HG03139 (cell line): Measurements from ENCODE around the gene NDUFS6.

ENCODE experiments used
- ATAC-seq: cut with Tn5 transposase; IDR thresholded peaks from one replicate; pipeline ENCODE4 v1.9.1; 2021; ENCODE audit not compliant: unreplicated experiment

Gene NDUFS6

DNA sequence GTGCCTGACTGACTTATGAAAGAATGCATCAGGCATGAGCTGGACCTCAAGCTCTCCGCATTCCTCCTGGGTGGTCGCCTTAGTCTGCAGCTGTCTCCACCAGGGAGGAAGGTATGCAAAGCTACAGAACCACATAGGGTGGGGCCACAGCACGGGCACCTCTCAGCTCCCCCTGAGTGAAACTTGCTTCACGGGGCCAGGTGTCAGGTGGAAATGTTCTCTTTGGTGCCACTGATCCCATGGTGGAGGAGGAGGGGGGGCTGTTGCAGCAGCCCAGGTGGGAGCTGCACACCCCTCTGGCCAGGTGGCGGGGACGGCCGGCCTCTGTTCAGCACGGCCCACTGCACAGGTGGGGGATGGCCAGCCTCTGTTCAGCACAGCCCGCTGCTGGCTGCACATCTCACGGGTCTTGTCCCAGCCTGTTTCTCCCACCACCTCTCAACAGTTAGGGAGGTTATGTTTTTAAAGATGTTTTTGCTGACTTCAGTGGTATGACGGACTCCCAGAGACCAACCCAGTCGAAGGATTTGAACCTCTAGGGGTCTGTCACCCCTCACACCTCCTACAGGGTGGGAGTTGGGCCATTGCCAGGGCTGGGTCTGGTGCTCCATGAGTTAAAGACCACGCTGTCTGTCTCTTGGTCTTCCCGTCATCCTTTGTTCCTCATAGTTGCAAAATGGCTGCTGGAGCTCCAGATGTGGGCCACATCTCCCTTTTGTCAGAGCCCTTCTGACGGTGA, 35.9 kb upstream of the NDUFS6 start:
- no peak for ATAC-seq

DNA sequence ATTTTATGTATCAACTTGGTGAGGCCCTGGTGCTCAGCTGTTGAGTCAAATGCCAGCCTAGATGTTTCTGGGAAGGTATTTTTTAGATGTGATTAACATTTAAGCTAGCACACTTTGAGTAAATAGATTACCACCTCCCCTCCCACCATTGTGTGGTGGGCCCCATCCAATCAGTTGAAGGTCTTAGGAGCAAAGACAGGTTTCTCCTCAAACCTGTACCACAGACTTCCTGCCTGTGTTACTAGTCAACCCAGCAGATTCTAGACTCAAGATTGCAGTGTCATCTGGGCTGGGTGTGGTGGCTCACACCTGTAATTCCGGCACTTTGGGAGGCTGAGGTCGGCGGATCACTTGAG, 35.3 kb upstream of the NDUFS6 start:
- ATAC-seq, result no peak

DNA sequence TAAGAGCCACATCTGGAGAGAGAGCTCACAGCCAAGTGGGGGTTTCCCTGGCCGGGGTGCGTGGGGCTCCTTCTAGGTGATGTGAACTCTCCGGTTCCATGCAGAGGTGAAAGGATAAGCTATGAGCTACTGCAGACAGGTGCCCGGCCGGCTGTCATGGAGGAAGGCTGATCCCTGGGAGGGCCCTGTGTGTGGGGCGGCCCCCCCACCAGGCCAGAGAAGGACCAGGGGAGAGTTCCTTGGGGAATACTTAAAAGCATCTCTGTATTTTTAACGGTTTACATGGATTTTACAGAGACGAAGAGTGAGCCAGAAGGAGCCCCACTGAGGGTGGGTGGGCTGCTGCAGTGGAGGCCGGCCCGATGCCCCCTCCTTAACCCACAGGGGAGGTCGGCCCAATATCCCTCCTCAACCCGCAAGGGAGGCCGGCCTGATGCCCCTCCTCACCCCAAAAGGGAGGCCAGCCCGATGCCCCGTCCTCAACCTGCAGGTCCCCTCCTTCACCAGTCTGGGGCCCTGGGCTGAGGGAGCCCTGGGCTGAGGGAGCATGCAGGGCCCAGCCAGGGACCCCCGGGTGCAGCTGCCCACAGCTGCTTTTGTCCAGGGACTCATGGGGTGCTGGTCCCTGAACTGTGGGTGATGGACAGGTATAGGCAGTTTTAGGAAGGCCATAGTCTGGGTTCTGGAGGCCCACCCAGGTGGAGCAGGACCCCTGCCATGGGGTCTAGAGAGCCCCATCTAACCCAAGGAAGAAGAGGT, 33.5 kb upstream of the NDUFS6 start:
- no peak for ATAC-seq

DNA sequence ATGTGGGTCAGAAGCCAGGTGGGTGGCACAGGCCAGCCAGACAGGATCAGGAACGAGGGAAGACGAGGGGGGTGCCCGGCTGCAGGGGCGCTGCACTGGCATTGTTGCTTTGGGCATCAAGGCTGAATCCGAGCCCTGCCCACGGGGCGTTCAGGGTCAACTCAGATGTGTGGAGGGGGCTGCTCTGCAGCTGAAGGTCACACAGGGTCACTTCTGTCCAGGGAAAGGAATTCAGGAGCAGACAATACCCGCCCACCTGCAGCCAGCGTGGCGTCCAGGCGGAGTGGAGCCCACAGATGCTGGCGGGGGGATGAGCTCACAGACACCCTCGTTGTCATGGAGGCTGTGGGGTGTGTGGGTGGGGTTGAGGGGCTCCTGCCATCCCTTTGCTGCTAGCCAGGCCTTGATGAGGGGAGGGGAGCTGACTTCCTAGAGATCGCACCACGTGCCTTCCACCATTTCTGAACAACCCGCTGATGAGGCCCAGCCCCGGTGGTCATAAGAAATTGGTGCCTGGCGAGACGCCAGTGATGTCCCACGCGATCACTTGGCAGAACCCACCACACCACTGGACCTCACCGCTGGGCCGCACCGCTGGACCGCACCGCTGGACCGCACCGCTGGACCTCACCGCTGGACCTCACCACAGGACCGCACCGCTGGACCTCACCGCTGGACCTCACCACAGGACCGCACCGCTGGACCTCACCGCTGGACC, 32.8 kb upstream of the NDUFS6 start:
- ATAC-seq, result no peak

DNA sequence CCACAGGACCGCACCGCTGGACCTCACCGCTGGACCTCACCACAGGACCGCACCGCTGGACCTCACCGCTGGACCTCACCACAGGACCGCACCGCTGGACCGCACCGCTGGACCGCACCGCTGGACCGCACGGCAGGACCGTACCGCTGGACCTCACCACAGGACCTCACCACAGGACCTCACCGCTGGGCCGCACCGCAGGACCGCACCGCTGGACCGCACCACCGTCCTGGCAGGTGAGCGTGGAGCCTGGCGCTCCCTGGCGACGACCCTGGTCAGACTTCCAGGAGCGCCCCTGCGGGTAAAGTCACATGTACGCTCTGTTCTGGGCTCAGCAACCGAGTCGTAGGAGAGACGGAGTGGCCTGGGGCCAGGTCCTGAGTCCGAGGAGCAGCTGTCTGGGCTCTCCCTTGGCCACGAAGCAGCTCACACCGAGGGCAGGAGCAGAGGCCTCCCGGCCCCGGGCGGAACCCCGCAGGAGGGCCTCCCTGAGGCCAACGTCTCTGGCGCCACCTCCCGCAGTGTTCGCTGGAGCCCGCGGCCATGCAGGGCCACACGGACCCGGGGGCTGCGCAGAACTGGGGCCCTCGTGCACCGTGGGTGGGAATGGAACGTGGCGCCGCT, 32.1 kb upstream of the NDUFS6 start:
- ATAC-seq, result no peak

DNA sequence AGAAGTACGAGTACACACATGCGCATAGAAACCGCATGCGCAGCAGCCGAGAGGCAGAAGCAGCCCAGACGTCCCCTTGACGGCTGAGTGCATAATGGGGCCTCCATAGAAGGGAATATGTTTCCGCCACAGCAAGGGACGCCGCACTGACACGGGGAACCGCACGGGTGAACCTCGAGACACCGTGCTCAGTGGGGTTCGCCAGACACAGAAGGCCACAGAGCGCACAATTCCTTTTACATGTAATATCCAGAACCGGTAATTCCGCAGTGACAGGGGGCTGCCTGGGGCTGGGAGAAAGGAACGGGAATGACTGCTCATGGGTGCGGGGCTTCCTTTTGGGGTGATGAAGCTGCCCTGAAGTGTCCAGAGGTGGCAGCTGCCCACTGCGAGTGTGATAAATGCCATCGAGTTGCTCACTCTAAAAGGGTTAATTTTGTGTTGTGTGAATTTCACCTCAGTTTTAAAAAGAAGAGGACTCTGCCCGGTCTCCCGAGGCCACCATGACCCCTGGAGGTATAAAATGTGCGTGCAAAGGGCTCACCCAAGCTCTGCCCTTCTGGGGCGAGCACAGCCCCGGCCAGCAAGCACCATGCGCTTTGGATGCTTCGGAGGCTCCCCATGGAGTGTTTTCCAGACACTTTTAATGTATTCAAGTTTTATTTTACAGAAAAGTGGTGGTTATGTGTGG, 31.3 kb upstream of the NDUFS6 start:
- no peak for ATAC-seq

DNA sequence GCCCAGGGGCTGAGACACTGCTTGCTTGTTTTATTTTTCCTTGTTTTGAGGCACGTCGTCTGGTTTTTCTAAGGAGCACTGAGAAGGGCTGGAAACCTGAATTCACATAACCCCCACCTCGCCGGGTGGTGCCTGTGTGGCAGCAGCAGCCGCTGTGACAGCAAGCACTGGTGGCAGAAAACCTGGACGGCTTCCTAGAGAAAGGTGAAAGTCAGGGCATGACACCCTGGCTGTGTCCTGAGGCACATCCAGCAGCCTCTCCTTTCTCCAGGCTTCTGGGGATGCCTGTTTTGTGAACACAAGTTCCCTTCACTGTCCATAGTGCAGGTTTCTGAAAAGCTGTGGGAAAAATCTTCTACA, 30.8 kb upstream of the NDUFS6 start:
- no peak for ATAC-seq

DNA sequence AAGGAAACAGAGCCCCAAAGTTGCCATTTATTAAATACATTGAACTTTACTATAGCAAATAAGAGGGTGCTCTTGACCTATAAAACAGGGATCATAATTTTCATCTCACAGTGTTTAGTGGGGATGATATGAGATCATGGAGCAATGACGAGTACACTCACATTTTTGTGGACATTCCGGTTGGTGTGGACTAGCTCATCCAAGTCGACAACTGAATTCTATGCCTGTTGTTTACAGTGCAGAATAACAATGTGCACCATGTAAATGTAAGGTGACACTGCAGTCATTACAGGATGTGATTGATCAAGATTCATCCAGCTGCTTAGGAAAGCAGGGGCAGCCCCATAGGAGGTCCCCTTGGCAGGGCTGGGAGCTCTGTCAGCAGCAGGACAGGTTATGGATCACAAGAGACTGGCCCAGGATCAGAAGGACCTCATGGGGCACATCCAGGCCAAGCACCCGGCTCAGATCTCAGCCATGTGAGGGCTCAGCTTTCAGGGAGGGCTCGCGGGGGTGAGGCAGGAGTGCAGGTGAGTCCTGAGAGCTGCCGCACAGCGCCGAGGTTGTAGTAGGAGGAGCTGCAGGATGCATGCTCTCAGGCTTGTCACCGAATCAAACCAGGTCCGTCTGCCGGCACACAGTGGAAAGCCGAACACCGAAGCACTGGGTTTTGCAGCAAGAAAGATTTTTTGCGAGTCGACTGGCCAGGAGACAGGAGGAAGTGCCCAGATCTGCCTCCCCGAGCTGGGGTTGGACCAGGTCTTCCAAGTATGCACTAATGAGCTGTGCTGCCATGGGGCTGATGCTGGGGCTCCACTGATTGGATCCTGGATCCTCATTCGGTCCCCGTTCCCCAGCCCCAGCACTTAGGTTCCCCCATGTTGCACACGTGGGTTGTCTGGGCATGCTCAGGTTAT, 29.8 kb upstream of the NDUFS6 start:
- no peak for ATAC-seq

DNA sequence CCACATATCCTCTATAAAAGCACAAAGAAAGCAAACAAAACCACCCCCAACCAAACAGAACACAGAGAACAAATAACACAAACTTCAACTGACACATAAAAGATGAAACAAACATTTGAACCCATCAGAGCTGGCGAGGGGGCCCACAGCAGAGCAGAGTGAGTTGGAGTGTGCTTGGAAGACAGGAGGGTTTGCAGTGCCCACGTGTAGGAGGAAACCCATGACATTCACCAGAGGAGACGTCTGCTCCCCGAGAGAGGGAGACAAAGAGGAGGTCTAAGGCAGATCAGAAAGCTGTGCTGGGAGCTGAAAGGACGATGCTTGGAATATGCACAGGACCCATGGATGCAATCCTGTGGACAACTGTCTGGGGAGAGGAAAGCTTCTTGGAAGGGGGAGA, 28.6 kb upstream of the NDUFS6 start:
- no peak for ATAC-seq

DNA sequence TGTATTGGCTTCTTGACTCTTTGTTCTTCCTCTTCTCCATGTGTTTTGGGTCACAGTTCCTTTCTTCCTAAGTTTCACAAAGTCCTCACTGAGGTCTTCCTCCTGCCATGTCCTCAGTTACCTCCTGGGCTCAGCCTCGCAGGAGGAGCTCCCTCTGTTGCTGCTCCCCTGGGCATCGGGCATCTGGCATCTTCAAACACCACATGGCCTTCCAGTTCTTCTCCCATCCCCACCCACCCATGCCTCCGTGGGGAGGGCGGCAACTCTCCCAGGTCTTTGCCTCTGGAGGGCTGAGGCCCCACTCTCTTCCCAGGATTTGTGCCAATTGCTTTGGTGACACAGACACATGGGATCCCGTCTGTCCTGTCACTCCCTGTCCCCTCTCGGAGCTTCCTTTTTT, 24.4 kb upstream of the NDUFS6 start:
- ATAC-seq, result no peak

DNA sequence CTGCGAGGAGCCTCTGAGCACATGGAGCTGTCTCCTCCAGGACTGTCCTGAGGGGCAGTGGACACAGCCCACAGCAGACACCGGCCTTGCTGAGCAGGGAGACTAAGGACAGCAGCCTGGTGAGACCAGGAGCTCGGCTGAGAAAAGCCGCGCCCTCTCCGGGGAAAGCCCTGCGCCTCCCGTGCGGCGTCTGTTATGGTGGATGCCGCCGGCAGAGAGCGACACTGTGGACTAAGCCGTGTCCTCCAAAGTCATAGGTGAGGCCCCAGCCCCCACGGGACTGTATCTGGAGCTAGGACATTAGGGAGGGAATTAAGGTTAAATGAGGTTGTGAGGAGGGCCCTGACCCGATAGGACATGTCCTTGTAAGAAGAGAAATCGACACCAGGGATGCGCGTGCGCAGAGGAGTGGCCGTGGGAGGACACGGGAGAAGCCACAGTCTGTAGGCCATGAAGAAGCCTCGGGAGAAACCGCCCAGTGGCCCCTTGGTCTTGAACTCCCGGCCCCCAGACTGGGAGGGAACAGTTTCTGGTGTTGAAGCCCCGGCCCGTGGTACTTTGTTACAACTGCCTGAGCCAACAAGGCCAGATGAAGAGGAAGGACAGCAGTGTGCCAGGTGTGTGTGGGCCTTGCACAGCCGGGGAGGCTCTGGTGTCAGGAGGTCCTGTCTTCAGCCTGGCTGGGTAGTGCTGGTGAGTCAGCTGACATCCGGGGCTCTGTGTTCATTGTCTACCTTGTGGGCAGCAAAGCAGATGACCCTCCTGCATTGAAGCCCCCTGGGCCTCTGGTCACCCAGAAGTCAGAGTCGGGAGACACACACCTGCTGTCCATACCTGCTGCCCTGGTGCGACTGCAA, 23.7 kb upstream of the NDUFS6 start:
- no peak for ATAC-seq

DNA sequence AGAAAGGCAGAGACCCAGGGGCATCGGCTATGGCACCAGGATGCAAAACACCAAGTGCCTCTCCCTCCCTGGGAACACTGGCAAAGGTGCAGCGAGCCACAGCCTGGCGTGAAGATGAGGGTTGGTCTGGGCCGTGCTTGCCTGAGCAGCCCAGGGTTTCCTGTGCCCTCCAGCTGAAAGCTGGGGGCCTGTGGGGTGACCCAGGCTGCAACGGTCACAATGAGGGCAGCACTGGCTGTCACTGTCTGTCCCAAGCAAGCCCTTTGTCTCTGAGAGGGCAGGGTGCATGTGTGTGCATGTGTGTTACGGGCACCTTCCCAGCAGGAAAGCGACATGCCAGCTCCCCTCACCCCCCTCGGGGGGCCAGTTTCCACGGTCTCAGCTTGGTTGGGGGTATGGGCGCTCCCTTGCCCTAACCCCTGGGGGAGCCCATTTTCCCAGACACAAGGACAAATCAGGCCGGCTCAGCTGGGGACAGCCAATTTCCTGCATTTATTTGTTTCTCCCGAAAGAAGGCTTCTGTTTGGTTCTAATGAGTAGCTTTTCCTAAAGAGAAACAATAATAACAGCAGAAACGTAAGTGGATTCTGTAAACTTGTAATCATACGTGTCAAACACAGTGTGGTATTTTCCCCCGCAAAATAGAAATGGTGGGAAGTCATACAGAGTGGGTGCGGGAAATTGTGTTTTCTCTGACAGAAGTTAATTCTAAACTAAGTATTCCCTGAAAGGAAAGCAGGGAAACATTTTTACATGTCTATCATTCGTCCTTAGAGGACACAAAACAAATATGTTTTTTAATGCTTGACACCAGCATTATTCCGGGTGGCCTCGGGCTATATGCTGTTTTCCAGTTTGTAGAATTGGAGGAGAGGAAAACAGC, 22.8 kb upstream of the NDUFS6 start:
- no peak for ATAC-seq

DNA sequence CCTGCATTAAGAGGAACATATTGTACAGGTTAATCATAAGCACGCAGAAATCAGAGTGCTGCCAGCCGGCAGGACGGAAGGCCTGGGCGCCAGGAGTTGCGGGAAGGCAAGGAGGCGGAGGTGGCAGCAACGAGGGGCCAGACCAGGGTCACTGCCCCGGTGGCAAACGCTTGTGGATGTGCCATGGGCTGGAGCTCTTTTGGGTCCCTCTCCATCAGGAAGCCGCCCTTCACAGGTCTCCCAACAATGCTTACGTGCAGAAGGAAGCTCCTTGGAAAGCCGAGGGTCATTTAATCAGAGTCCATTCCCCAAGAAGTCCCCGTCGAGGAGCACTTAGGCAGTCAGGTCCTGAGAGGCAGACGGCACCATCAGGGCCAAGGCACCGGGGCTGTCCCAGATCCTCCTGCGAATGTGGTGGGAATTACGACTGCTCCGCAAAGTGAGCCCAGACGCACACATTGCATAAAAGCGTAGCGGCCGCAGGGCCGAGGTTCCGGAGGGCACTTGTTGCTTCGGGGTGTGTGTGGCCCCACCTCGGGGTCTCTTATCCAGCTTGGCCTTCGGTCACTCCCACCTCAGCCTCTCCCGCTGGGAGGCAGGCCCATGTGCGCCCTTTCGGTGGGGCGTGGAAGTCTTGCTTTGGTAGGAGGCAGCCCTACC, 22.1 kb upstream of the NDUFS6 start:
- no peak for ATAC-seq

DNA sequence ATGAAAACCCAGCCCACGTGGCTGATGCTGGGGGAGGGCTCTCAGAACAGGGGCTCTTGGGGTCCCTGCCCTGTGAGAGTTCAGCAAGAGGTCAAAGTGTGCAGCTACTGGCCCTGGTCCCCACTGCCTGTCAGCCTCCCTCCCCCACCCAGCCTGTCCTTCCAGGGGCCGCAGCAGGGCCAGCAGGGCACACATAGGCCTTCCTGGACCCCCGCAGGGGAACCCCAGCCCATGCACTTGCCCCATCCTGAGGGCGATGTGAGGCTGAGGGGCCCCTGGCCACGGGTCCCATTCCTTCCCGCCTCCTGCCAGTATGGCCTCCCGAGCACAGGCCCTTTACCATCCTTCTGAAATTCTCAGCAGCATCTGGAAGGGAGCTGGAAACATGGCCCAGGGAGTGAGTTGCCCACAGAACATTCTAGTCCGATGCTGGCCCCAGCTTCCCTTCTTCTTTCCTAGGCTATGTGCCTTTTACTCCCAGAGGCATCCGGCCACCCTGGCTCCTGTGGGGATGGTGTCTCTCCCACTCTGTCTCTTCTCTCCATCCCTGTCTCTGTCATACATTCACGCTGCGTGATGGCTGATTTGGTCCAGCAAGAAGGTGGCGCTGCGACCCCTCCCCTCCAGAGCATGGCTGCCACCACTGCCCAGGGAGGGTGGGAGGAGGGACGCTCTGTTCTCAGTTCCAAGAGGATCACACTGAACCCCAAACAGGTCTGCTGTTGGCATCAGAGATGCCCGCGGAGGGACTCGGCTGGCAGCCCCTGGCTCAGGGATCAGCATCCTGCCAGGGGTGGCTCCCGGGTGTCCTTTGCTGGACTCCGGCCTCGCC, 21.2 kb upstream of the NDUFS6 start:
- ATAC-seq, result no peak

DNA sequence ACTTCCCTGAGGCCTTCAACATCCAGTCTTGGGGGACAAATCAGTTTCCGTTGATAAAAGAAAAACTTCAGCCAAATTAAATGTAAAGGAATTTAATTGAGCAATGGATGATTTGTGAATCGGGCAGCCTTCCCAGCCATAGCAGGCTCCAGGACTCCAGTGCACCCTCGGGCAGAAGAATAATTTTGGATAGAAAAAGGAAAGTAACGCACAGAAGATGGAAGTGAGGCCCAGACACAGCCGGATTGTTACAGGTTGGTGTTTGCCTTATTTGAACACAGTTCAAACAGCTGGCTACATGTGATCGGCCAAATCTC, 20.6 kb upstream of the NDUFS6 start:
- no peak for ATAC-seq

DNA sequence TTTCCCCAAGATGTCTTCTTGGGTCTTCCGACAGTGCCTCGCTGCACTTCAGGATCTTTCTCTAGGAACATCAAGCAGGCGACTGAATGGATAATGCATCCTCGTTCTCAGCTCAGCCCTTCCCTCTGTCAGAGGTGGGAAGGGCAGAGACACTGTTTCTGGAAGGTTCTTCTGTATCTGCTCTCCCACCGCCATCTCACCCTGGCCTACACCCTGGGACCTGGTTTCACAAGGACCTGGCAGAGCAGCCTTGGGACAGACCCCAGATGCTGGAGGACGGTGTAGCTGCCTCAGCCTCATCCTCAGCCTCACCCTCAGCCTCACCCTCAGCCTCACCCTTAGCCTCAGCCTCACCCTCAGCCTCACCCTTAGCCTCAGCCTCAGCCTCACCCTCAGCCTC, 20.1 kb upstream of the NDUFS6 start:
- no peak for ATAC-seq
